CD4-positive, alpha-beta T cell treated with Interleukin-17A for 1 hour (primary cell): Measurements from ENCODE around the gene SLC47A2.

Experiments used
- DNase-seq: peaks from one replicate; pipeline ENCODE4 v3.0.0-alpha.2; 2020

Gene SLC47A2

GRCh38 chr17:19642373-19642893 is 74.0 kb downstream of the SLC47A2 start:
- DNase-seq = no peak

- no peak for DNase-seq
These were observed 74.6 kb downstream of the SLC47A2 start for GRCh38 chr17:19641687-19642372.

- DNase-seq = no peak
These were observed 84.5 kb downstream of the SLC47A2 start for GRCh38 chr17:19631905-19632304.

- no peak for DNase-seq
These were observed 85.7 kb downstream of the SLC47A2 start for GRCh38 chr17:19630661-19631060.

- no peak for DNase-seq
These were observed 86.3 kb downstream of the SLC47A2 start for GRCh38 chr17:19630035-19630434.

- no peak for DNase-seq
These were observed 86.9 kb downstream of the SLC47A2 start for GRCh38 chr17:19629449-19629848.
